Fibroblast of mammary gland (primary cell): ENCODE data around the gene THRB.

Experiments
- DNase-seq: peaks from one replicate; pipeline ENCODE4 v3.0.0-alpha.2; 2010; ENCODE audit warnings: low read depth
- H3K4me3 ChIP-seq: 2 replicates; pipeline ENCODE4 v1.5.1; 2011; ENCODE audit warnings: low read depth, mild to moderate bottlenecking, low read length, moderate library complexity; ENCODE audit not compliant: control insufficient read depth
- TF ChIP-seq, protein P1 (sequence below): conservative IDR thresholded peaks from 2 replicates; pipeline ENCODE4 v1.5.1; 2011; ENCODE audit warnings: low read depth, low read length, inconsistent platforms; ENCODE audit not compliant: control insufficient read depth, insufficient read depth

THRB gene

GRCh38 chr3:24142127-24142526 is 352.5 kb downstream of the THRB start:
- no peak overlapping the region for H3K4me3 ChIP-seq
- DNase-seq = no peak
- TF ChIP-seq, protein P1, sequence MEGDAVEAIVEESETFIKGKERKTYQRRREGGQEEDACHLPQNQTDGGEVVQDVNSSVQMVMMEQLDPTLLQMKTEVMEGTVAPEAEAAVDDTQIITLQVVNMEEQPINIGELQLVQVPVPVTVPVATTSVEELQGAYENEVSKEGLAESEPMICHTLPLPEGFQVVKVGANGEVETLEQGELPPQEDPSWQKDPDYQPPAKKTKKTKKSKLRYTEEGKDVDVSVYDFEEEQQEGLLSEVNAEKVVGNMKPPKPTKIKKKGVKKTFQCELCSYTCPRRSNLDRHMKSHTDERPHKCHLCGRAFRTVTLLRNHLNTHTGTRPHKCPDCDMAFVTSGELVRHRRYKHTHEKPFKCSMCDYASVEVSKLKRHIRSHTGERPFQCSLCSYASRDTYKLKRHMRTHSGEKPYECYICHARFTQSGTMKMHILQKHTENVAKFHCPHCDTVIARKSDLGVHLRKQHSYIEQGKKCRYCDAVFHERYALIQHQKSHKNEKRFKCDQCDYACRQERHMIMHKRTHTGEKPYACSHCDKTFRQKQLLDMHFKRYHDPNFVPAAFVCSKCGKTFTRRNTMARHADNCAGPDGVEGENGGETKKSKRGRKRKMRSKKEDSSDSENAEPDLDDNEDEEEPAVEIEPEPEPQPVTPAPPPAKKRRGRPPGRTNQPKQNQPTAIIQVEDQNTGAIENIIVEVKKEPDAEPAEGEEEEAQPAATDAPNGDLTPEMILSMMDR = no peak

DNA sequence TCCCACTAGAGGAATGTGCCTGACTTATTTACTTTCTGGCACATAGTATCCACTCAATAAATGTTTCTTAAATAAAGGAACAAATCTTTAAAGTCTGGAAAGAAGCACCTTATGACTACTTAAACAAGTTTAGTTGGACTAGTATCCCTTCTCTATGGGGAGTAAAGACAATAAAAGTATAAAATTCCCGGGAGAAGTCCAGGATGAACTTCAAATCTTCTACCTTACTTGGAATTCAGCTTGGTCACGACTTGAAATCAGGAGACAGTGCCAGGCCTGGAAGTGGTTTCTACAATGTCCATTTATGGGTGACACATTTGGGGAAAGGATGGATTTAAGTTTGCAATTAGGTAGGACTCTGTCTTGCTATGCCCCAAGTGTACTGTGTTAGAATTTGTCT is 353.1 kb downstream of the THRB start:
- no peak for DNase-seq
- no peak overlapping the region for H3K4me3 ChIP-seq
- TF ChIP-seq, protein P1 = no peak

DNA sequence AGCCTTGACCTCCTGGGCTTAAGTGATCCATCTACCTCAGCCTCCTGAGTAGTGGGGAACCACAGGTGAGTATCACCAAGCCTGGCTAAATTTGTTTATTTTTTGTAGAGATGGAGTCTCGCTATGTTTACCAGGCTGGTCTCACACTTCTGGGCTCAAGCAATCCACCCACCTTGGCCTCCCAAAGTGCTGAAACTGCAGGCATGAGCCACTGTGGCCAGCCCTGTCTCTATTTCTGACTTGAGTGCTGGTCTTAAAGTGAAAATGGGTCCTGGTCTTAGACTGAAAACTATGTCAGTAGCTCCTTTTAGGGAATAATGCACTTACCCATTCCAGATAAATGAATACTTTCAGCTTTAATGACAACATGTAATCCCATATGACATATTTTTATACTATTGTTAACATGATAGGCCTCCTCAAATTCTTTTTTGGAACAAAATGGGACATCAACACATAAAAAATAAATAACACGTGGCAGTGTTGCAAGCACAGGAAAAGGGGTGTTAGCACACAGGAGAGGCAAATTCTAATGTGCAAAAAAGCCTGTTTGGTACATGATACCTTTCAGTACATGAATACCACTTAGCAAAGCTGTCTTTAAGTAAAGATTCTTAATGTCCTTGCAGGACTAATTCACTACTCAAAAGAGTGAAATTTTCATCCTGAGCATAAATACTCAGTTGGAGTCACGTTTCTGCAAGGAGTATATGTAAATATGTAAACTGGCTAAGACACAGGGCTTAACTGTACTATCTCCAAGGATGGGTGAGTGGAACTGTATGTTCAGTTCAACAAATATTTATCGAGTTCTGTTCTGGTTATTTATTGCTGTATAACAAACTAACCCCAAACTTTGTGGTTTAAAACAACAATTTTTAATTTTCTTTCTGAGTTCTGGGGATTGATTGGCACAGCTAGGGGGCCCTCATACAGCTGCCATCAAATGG is 354.9 kb downstream of the THRB start:
- TF ChIP-seq, protein P1 = no peak
- H3K4me3 ChIP-seq = no peak overlapping the region
- DNase-seq = no peak

DNA sequence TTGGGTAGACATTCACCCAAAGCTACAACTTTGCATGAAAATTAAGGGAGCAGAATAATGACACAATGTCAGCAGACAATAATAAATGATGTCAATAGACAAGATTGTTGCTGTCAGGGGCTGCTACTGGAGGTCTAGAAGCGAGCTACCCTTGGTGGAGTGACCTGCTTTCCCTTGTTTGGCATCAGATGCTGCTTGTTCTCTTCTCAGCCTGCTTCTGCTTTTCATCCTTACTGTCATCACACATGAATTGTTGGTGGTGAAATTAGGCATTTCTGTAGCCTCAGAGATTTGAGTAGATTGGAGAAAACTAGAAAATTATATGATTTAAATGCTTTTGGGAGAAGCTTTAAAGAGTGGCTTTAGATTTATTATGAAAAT is 355.8 kb downstream of the THRB start:
- H3K4me3 ChIP-seq = no peak overlapping the region
- TF ChIP-seq, protein P1 = no peak
- no peak for DNase-seq

- H3K4me3 ChIP-seq = no peak overlapping the region
- no peak for DNase-seq
- TF ChIP-seq, protein P1 = no peak
These were observed 356.4 kb downstream of the THRB start for GRCh38 chr3:24137958-24138875.

GRCh38 chr3:24137334-24137733 is 357.3 kb downstream of the THRB start:
- no peak for DNase-seq
- no peak overlapping the region for H3K4me3 ChIP-seq
- TF ChIP-seq, protein P1 = no peak
